Measurements from ENCODE around the gene PIWIL1.

PIWIL1 gene

DNA sequence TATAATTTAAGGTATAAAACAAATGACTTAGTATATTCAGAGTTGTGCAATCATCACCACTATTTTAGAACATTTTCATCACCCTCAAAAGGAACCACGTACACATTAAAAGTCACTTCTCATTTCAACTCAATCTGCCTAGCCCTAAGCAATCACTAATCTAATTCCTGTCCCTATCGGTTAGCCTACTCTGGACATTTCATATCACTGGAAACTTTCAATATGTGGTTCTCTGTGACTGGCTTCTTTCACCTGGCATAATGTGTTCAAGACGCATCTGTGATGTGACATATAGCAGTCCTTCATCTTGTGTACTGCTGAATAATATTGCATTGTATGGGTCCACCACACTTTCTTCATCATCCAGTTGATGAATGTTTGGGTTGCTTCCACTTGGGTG, 15.4 kb upstream of the PIWIL1 start:
- TF ChIP-seq FOXP2 (optimal IDR thresholded peaks at IDR 0.05; ENCODE audit: borderline replicate concordance, extremely low read depth, extremely low read length, insufficient read depth) (no peak), TAF1 (IDR thresholded peaks at IDR 0.05; ENCODE audit: borderline replicate concordance, insufficient read depth, low read length) (no peak), SIN3A (IDR thresholded peaks at IDR 0.05; ENCODE audit: borderline replicate concordance, insufficient read depth, low read length) (no peak), POLR2AphosphoS5 (IDR thresholded peaks at IDR 0.05; ENCODE audit: low read depth, low read length) (no peak)
- TF ChIP-seq, protein P1, sequence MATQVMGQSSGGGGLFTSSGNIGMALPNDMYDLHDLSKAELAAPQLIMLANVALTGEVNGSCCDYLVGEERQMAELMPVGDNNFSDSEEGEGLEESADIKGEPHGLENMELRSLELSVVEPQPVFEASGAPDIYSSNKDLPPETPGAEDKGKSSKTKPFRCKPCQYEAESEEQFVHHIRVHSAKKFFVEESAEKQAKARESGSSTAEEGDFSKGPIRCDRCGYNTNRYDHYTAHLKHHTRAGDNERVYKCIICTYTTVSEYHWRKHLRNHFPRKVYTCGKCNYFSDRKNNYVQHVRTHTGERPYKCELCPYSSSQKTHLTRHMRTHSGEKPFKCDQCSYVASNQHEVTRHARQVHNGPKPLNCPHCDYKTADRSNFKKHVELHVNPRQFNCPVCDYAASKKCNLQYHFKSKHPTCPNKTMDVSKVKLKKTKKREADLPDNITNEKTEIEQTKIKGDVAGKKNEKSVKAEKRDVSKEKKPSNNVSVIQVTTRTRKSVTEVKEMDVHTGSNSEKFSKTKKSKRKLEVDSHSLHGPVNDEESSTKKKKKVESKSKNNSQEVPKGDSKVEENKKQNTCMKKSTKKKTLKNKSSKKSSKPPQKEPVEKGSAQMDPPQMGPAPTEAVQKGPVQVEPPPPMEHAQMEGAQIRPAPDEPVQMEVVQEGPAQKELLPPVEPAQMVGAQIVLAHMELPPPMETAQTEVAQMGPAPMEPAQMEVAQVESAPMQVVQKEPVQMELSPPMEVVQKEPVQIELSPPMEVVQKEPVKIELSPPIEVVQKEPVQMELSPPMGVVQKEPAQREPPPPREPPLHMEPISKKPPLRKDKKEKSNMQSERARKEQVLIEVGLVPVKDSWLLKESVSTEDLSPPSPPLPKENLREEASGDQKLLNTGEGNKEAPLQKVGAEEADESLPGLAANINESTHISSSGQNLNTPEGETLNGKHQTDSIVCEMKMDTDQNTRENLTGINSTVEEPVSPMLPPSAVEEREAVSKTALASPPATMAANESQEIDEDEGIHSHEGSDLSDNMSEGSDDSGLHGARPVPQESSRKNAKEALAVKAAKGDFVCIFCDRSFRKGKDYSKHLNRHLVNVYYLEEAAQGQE (IDR thresholded peaks at IDR 0.05; ENCODE audit: insufficient read depth in 1 of 2, low read depth in 2 of 2, low read length in 2 of 2) = no peak

DNA sequence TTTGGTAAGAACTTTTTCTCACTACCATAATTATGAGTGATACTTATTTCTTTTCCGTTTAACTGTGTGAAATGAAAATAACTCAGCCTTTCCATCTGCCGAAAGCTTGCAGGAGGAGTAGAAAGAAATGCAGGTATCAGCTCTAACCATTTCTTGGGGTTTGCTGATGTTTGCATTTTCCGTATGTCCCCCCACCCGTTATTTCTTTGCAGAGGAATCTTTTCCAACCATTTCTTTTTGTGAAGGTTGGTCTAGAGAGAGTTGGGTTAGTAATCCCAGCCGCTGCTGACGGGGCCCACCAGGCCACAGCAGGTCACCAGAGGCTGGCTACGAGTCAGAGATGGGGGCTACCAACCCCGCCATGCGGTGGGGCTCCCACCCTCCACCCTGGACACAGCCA, 7.0 kb upstream of the PIWIL1 start:
- TF ChIP-seq POLR2AphosphoS5 (IDR thresholded peaks at IDR 0.05; ENCODE audit: low read depth, low read length) = no peak
- no peak for TF ChIP-seq TAF1 (IDR thresholded peaks at IDR 0.05; ENCODE audit: borderline replicate concordance, insufficient read depth, low read length)
- TF ChIP-seq FOXP2 (optimal IDR thresholded peaks at IDR 0.05; ENCODE audit: borderline replicate concordance, extremely low read depth, extremely low read length, insufficient read depth) = no peak
- TF ChIP-seq SIN3A (IDR thresholded peaks at IDR 0.05; ENCODE audit: borderline replicate concordance, insufficient read depth, low read length) = no peak
- TF ChIP-seq, protein P1 (IDR thresholded peaks at IDR 0.05; ENCODE audit: insufficient read depth in 1 of 2, low read depth in 2 of 2, low read length in 2 of 2) = no peak

DNA sequence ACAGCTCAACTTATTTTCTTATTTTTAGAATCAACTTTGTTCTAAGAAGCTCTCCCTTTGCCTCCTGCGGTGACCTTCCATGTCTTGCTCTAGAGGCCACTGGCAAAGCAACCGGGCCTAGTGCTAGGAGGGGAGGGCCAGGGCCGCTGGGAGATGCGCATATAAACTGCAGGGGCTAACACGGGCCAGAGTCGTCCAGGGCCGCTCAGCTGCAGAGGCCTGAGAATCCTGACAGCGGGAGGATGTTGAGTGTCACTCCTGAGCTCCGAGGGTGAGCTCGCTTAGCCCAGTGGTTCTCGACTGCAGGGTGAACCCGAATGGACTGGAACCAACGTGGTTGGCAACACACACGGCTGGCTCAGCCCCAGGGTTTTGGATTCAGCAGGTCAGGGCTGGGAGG, 6.5 kb upstream of the PIWIL1 start:
- TF ChIP-seq, protein P1 (IDR thresholded peaks at IDR 0.05; ENCODE audit: insufficient read depth in 1 of 2, low read depth in 2 of 2, low read length in 2 of 2) = no peak
- TF ChIP-seq SIN3A (IDR thresholded peaks at IDR 0.05; ENCODE audit: borderline replicate concordance, insufficient read depth, low read length) (no peak), POLR2AphosphoS5 (IDR thresholded peaks at IDR 0.05; ENCODE audit: low read depth, low read length) (no peak), FOXP2 (optimal IDR thresholded peaks at IDR 0.05; ENCODE audit: borderline replicate concordance, extremely low read depth, extremely low read length, insufficient read depth) (no peak), TAF1 (IDR thresholded peaks at IDR 0.05; ENCODE audit: borderline replicate concordance, insufficient read depth, low read length) (no peak)

DNA sequence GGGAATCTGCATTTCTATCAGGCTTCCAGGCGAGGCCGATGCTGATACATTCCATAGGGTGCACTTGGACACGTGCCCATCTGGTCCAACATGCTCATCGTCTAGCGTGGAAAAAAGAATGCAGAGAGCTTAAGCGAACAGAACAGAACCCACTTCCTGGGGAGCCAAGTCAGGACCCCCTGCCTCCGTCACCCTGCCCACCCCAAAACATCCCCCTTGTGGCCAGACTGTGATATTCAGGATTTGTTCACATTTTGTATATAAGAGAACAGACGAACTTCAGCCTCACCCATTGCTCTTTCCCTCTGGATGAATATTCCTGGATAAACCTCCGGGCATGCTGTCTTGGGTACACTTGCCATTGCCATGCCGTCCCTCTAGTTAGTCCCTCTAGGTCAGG, 4.3 kb upstream of the PIWIL1 start:
- TF ChIP-seq FOXP2 (optimal IDR thresholded peaks at IDR 0.05; ENCODE audit: borderline replicate concordance, extremely low read depth, extremely low read length, insufficient read depth) (no peak), SIN3A (IDR thresholded peaks at IDR 0.05; ENCODE audit: borderline replicate concordance, insufficient read depth, low read length) (no peak), POLR2AphosphoS5 (IDR thresholded peaks at IDR 0.05; ENCODE audit: low read depth, low read length) (no peak), TAF1 (IDR thresholded peaks at IDR 0.05; ENCODE audit: borderline replicate concordance, insufficient read depth, low read length) (no peak)
- TF ChIP-seq, protein P1 (IDR thresholded peaks at IDR 0.05; ENCODE audit: insufficient read depth in 1 of 2, low read depth in 2 of 2, low read length in 2 of 2) = no peak

DNA sequence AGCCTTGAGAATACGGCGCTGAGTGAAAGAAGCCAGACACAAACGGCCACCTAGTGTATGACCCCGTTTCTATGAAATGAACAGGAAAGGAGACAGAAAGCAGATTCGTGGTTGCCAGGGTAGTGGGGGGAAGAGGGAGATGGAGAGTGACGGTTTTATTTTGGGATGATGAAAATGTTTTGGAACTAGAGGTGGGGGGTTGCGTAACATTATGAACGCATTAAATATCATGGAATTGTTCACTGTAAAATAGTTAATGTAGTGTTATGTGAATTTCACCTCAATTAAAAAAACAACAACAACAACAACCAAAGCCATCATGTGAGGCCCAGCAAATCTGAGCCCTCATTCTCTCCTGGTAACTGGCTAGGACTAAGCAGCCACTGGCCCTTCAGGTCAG, 3.3 kb upstream of the PIWIL1 start:
- TF ChIP-seq POLR2AphosphoS5 (IDR thresholded peaks at IDR 0.05; ENCODE audit: low read depth, low read length) = no peak
- TF ChIP-seq SIN3A (IDR thresholded peaks at IDR 0.05; ENCODE audit: borderline replicate concordance, insufficient read depth, low read length) = no peak
- no peak for TF ChIP-seq FOXP2 (optimal IDR thresholded peaks at IDR 0.05; ENCODE audit: borderline replicate concordance, extremely low read depth, extremely low read length, insufficient read depth)
- TF ChIP-seq, protein P1 (IDR thresholded peaks at IDR 0.05; ENCODE audit: insufficient read depth in 1 of 2, low read depth in 2 of 2, low read length in 2 of 2) = no peak
- no peak for TF ChIP-seq TAF1 (IDR thresholded peaks at IDR 0.05; ENCODE audit: borderline replicate concordance, insufficient read depth, low read length)
